Activated CD8-positive, alpha-beta memory T cell treated with anti-CD3 and anti-CD28 coated beads, Interleukin-2, amount 50 U/mL, for 1 hour (primary cell): ENCODE data around the gene FAM13C.

Source experiments
- DNase-seq: peaks from one replicate; pipeline ENCODE4 v3.0.0-alpha.2; 2020; ENCODE audit errors: extremely low read depth

The FAM13C gene

GRCh38 chr10:59361663-59362143 is 646 bp downstream of the FAM13C start:
- DNase-seq, result no peak

- no peak for DNase-seq
Measured at GRCh38 chr10:59360605-59361405, 1.5 kb downstream of the FAM13C start.

GRCh38 chr10:59358576-59358975 is 3.8 kb downstream of the FAM13C start:
- DNase-seq, result no peak

GRCh38 chr10:59354434-59354833 is 7.9 kb downstream of the FAM13C start:
- DNase-seq, result no peak

GRCh38 chr10:59350558-59350957 is 11.8 kb downstream of the FAM13C start:
- no peak for DNase-seq

- DNase-seq, result no peak
Measured at GRCh38 chr10:59346321-59346720, 16.0 kb downstream of the FAM13C start.

GRCh38 chr10:59342723-59343122 is 19.6 kb downstream of the FAM13C start:
- DNase-seq, result no peak

- DNase-seq, result no peak
Measured at GRCh38 chr10:59342000-59342399, 20.3 kb downstream of the FAM13C start.

- no peak for DNase-seq
Measured at GRCh38 chr10:59340285-59340684, 22.1 kb downstream of the FAM13C start.

GRCh38 chr10:59339351-59339750 is 23.0 kb downstream of the FAM13C start:
- no peak for DNase-seq

- no peak for DNase-seq
Measured at GRCh38 chr10:59337201-59337652, 25.1 kb downstream of the FAM13C start.

- no peak for DNase-seq
Measured at GRCh38 chr10:59336632-59337031, 25.7 kb downstream of the FAM13C start.

GRCh38 chr10:59335497-59335896 is 26.9 kb downstream of the FAM13C start:
- DNase-seq, result no peak

GRCh38 chr10:59333701-59334100 is 28.6 kb downstream of the FAM13C start:
- DNase-seq, result no peak

- no peak for DNase-seq
Measured at GRCh38 chr10:59332581-59332980, 29.8 kb downstream of the FAM13C start.

- DNase-seq, result no peak
Measured at GRCh38 chr10:59331661-59332060, 30.7 kb downstream of the FAM13C start.

GRCh38 chr10:59325116-59325515 is 37.2 kb downstream of the FAM13C start:
- no peak for DNase-seq

- DNase-seq, result no peak
Measured at GRCh38 chr10:59324597-59324996, 37.8 kb downstream of the FAM13C start.

GRCh38 chr10:59323831-59324401 is 38.4 kb downstream of the FAM13C start:
- DNase-seq, result no peak

- DNase-seq, result no peak
Measured at GRCh38 chr10:59323036-59323459, 39.3 kb downstream of the FAM13C start.

- DNase-seq, result no peak
Measured at GRCh38 chr10:59322131-59322530, 40.2 kb downstream of the FAM13C start.

- no peak for DNase-seq
Measured at GRCh38 chr10:59320355-59320754, 42.0 kb downstream of the FAM13C start.

GRCh38 chr10:59319854-59320253 is 42.5 kb downstream of the FAM13C start:
- no peak for DNase-seq
